Measurements from ENCODE around the gene AKAP6.

AKAP6 gene

GRCh38 chr14:32588448-32589320 lies 259.6 kb downstream of the AKAP6 start:
- H3K9me3 Mint-ChIP-seq = peaks cover 6% of the 10 kb centered on the region
- no peak for ATAC-seq
- no peak overlapping the region for H3K27ac Mint-ChIP-seq
- H3K4me1 Mint-ChIP-seq = no peaks in the 10 kb centered on the region
- no peaks in the 10 kb centered on the region for H3K36me3 Mint-ChIP-seq
- no peaks in the 10 kb centered on the region for H3K27me3 Mint-ChIP-seq
- H3K4me3 Mint-ChIP-seq = no peak overlapping the region

- Mint-ChIP-seq H3K9me3 (peaks cover 6% of the 10 kb centered on the region), H3K36me3 (no peaks in the 10 kb centered on the region), H3K4me3 (no peak overlapping the region), H3K27ac (no peak overlapping the region), H3K27me3 (no peaks in the 10 kb centered on the region), H3K4me1 (no peaks in the 10 kb centered on the region)
- ATAC-seq = no peak
Measured at GRCh38 chr14:32590157-32590556, 261.1 kb downstream of the AKAP6 start.

- H3K27me3 Mint-ChIP-seq = no peaks in the 10 kb centered on the region
- no peaks in the 10 kb centered on the region for H3K4me1 Mint-ChIP-seq
- no peak overlapping the region for H3K4me3 Mint-ChIP-seq
- no peak overlapping the region for H3K27ac Mint-ChIP-seq
- no peaks in the 10 kb centered on the region for H3K9me3 Mint-ChIP-seq
- ATAC-seq = no peak
- H3K36me3 Mint-ChIP-seq = no peaks in the 10 kb centered on the region
Measured at GRCh38 chr14:32593290-32593942, 264.3 kb downstream of the AKAP6 start.

GRCh38 chr14:32594766-32595165 lies 265.7 kb downstream of the AKAP6 start:
- Mint-ChIP-seq H3K9me3 (no peaks in the 10 kb centered on the region), H3K36me3 (no peaks in the 10 kb centered on the region), H3K4me1 (no peaks in the 10 kb centered on the region), H3K27me3 (no peaks in the 10 kb centered on the region), H3K27ac (no peak overlapping the region), H3K4me3 (no peak overlapping the region)
- ATAC-seq = no peak

GRCh38 chr14:32595497-32595896 lies 266.4 kb downstream of the AKAP6 start:
- no peaks in the 10 kb centered on the region for H3K4me1 Mint-ChIP-seq
- no peaks in the 10 kb centered on the region for H3K9me3 Mint-ChIP-seq
- no peak overlapping the region for H3K4me3 Mint-ChIP-seq
- H3K27ac Mint-ChIP-seq = no peak overlapping the region
- no peak for ATAC-seq
- H3K36me3 Mint-ChIP-seq = no peaks in the 10 kb centered on the region
- H3K27me3 Mint-ChIP-seq = no peaks in the 10 kb centered on the region

GRCh38 chr14:32596390-32596789 lies 267.3 kb downstream of the AKAP6 start:
- H3K27ac Mint-ChIP-seq = no peak overlapping the region
- ATAC-seq = no peak
- H3K27me3 Mint-ChIP-seq = no peaks in the 10 kb centered on the region
- no peaks in the 10 kb centered on the region for H3K36me3 Mint-ChIP-seq
- no peak overlapping the region for H3K4me3 Mint-ChIP-seq
- no peaks in the 10 kb centered on the region for H3K4me1 Mint-ChIP-seq
- H3K9me3 Mint-ChIP-seq = no peaks in the 10 kb centered on the region

- Mint-ChIP-seq H3K27ac (no peak overlapping the region), H3K9me3 (no peaks in the 10 kb centered on the region), H3K27me3 (no peaks in the 10 kb centered on the region), H3K36me3 (no peaks in the 10 kb centered on the region), H3K4me3 (no peak overlapping the region), H3K4me1 (no peaks in the 10 kb centered on the region)
- no peak for ATAC-seq
Measured at GRCh38 chr14:32597771-32598170, 268.7 kb downstream of the AKAP6 start.

GRCh38 chr14:32601069-32601468 lies 272.0 kb downstream of the AKAP6 start:
- Mint-ChIP-seq H3K27ac (no peak overlapping the region), H3K9me3 (no peaks in the 10 kb centered on the region), H3K36me3 (no peaks in the 10 kb centered on the region), H3K4me3 (no peak overlapping the region), H3K27me3 (no peaks in the 10 kb centered on the region), H3K4me1 (no peaks in the 10 kb centered on the region)
- ATAC-seq = no peak

GRCh38 chr14:32601906-32602305 lies 272.8 kb downstream of the AKAP6 start:
- H3K27me3 Mint-ChIP-seq = no peaks in the 10 kb centered on the region
- ATAC-seq = no peak
- no peak overlapping the region for H3K4me3 Mint-ChIP-seq
- H3K36me3 Mint-ChIP-seq = no peaks in the 10 kb centered on the region
- H3K27ac Mint-ChIP-seq = no peak overlapping the region
- H3K4me1 Mint-ChIP-seq = no peaks in the 10 kb centered on the region
- no peaks in the 10 kb centered on the region for H3K9me3 Mint-ChIP-seq

- no peaks in the 10 kb centered on the region for H3K27me3 Mint-ChIP-seq
- no peak for ATAC-seq
- H3K9me3 Mint-ChIP-seq = no peaks in the 10 kb centered on the region
- no peaks in the 10 kb centered on the region for H3K4me1 Mint-ChIP-seq
- H3K27ac Mint-ChIP-seq = no peak overlapping the region
- H3K4me3 Mint-ChIP-seq = no peak overlapping the region
- H3K36me3 Mint-ChIP-seq = no peaks in the 10 kb centered on the region
Measured at GRCh38 chr14:32602699-32603098, 273.6 kb downstream of the AKAP6 start.

- Mint-ChIP-seq H3K9me3 (no peaks in the 10 kb centered on the region), H3K36me3 (no peaks in the 10 kb centered on the region), H3K27me3 (no peaks in the 10 kb centered on the region), H3K4me3 (no peak overlapping the region), H3K4me1 (no peaks in the 10 kb centered on the region), H3K27ac (no peak overlapping the region)
- ATAC-seq = no peak
Measured at GRCh38 chr14:32603992-32604565, 275.0 kb downstream of the AKAP6 start.

- Mint-ChIP-seq H3K36me3 (no peaks in the 10 kb centered on the region), H3K27me3 (no peaks in the 10 kb centered on the region), H3K27ac (no peak overlapping the region), H3K9me3 (no peaks in the 10 kb centered on the region), H3K4me3 (no peak overlapping the region), H3K4me1 (no peaks in the 10 kb centered on the region)
- ATAC-seq = peak; percentile 52
Measured at GRCh38 chr14:32606301-32606700, 277.2 kb downstream of the AKAP6 start.

GRCh38 chr14:32607399-32607798 lies 278.3 kb downstream of the AKAP6 start:
- Mint-ChIP-seq H3K4me1 (no peaks in the 10 kb centered on the region), H3K27me3 (no peaks in the 10 kb centered on the region), H3K4me3 (no peak overlapping the region), H3K36me3 (no peaks in the 10 kb centered on the region), H3K9me3 (no peaks in the 10 kb centered on the region), H3K27ac (no peak overlapping the region)
- no peak for ATAC-seq

GRCh38 chr14:32608857-32609256 lies 279.8 kb downstream of the AKAP6 start:
- Mint-ChIP-seq H3K4me1 (no peaks in the 10 kb centered on the region), H3K27me3 (no peaks in the 10 kb centered on the region), H3K36me3 (no peaks in the 10 kb centered on the region), H3K27ac (no peak overlapping the region), H3K4me3 (no peak overlapping the region), H3K9me3 (no peaks in the 10 kb centered on the region)
- ATAC-seq = no peak

GRCh38 chr14:32609388-32609787 lies 280.3 kb downstream of the AKAP6 start:
- H3K36me3 Mint-ChIP-seq = no peaks in the 10 kb centered on the region
- H3K27me3 Mint-ChIP-seq = no peaks in the 10 kb centered on the region
- no peak overlapping the region for H3K4me3 Mint-ChIP-seq
- H3K4me1 Mint-ChIP-seq = no peaks in the 10 kb centered on the region
- H3K9me3 Mint-ChIP-seq = no peaks in the 10 kb centered on the region
- no peak overlapping the region for H3K27ac Mint-ChIP-seq
- ATAC-seq = no peak

- H3K9me3 Mint-ChIP-seq = no peaks in the 10 kb centered on the region
- no peak overlapping the region for H3K4me3 Mint-ChIP-seq
- no peaks in the 10 kb centered on the region for H3K36me3 Mint-ChIP-seq
- ATAC-seq = no peak
- no peak overlapping the region for H3K27ac Mint-ChIP-seq
- no peaks in the 10 kb centered on the region for H3K4me1 Mint-ChIP-seq
- H3K27me3 Mint-ChIP-seq = no peaks in the 10 kb centered on the region
Measured at GRCh38 chr14:32611752-32612151, 282.7 kb downstream of the AKAP6 start.
